SK-N-SH (cell line): ENCODE results near the gene NR6A1. TPM values are rescaled to one million over a fixed set of nuclear protein-coding genes. Genes with fewer than 3 reads are reported as not detected.

Experiments
- CTCF ChIA-PET: fragments of 300-600, 350-600 bp; formaldehyde crosslinking; extraction: SDS; loops from one replicate; lab custom pipeline; 2021; lab: Yijun Ruan, JAX
- POLR2A ChIA-PET: fragments of 350-600 bp; sonication (Branson Sonifier 250); formaldehyde crosslinking; extraction: SDS; loops from one replicate; lab custom pipeline; 2020; ENCODE audit warnings: antibody characterized with exemption, inconsistent platforms; lab: Yijun Ruan, JAX
- DNase-seq: peaks from one replicate; pipeline ENCODE4 v3.0.0; 2012
- H2AFZ ChIP-seq: fragments of 200-600 bp; sonication (generic); 2 replicates; pipeline ENCODE4 v1.8.1; 2016; ENCODE audit warnings: antibody characterized with exemption, mild to moderate bottlenecking, low read depth
- H3F3A ChIP-seq: fragments of 200-600 bp; sonication (generic); replicated peaks from 2 replicates; pipeline ENCODE3; 2016; ENCODE audit warnings: antibody characterized with exemption, mild to moderate bottlenecking; ENCODE audit not compliant: insufficient read depth
- H3K27ac ChIP-seq, 2 experiments: fragments of 200-500 bp in 1 of 2; fragments of 200-600 bp in 1 of 2; sonication (Bioruptor generic) in 1 of 2; sonication (generic), shearing (Covaris generic) in 1 of 2; 2 replicates each; pipeline versions ENCODE4 v1.5.1 to v1.6.1; 2014 to 2016; ENCODE audit warnings: low read depth in 2 of 2, inconsistent platforms in 1 of 2, low read length in 1 of 2, mild to moderate bottlenecking in 1 of 2, mixed read lengths in 1 of 2
- H3K27me3 ChIP-seq: fragments of 200-600 bp; sonication (generic), shearing (Covaris generic); 2 replicates; pipeline ENCODE4 v1.6.1; 2016; ENCODE audit warnings: mixed run types; ENCODE audit not compliant: insufficient read depth
- H3K36me3 ChIP-seq, 2 experiments: fragments of 200-500 bp in 1 of 2; fragments of 200-600 bp in 1 of 2; sonication (Bioruptor generic) in 1 of 2; sonication (generic) in 1 of 2; replicated peaks in 1 of 2; 2 replicates each; pipeline versions ENCODE3 to v1.5.1; 2014 to 2016; ENCODE audit warnings: low read length in 1 of 2, mild to moderate bottlenecking in 1 of 2; ENCODE audit not compliant: insufficient read depth in 2 of 2, control insufficient read depth in 1 of 2
- H3K4me1 ChIP-seq, 2 experiments: fragments of 200-500 bp in 1 of 2; fragments of 200-600 bp in 1 of 2; sonication (Bioruptor generic) in 1 of 2; sonication (generic), shearing (Covaris generic) in 1 of 2; 2 replicates each; pipeline versions ENCODE4 v1.5.1 to v1.6.1; 2014 to 2016; ENCODE audit warnings: low read depth in 1 of 2, low read length in 1 of 2, mixed run types in 1 of 2; ENCODE audit not compliant: insufficient read depth in 2 of 2, control insufficient read depth in 1 of 2
- H3K4me2 ChIP-seq: fragments of 200-600 bp; sonication (generic), shearing (Covaris generic); 2 replicates; pipeline ENCODE4 v1.6.1; 2017; ENCODE audit warnings: mixed run types
- H3K4me3 ChIP-seq, 2 experiments: fragments of 200-500 bp in 1 of 2; fragments of 200-600 bp in 1 of 2; sonication (Bioruptor generic) in 1 of 2; sonication (generic), shearing (Covaris generic) in 1 of 2; 2 replicates each; pipeline versions ENCODE4 v1.5.1 to v1.8.1; 2014 to 2016; ENCODE audit warnings: low read depth in 2 of 2, inconsistent platforms in 1 of 2, low read length in 1 of 2, mild to moderate bottlenecking in 1 of 2, mixed read lengths in 1 of 2, moderate library complexity in 1 of 2
- H3K79me2 ChIP-seq: fragments of 200-600 bp; sonication (generic); 2 replicates; pipeline ENCODE4 v1.8.1; 2017; ENCODE audit warnings: mild to moderate bottlenecking; ENCODE audit not compliant: insufficient read depth
- H3K9ac ChIP-seq: fragments of 200-600 bp; sonication (generic); 2 replicates; pipeline ENCODE4 v1.6.1; 2017; ENCODE audit warnings: mixed run types
- H3K9me2 ChIP-seq: fragments of 200-600 bp; sonication (generic); 2 replicates; pipeline ENCODE4 v1.6.1; 2017; ENCODE audit warnings: mixed run types
- H3K9me3 ChIP-seq: fragments of 200-600 bp; sonication (generic); 2 replicates; pipeline ENCODE4 v1.6.1; 2017; ENCODE audit warnings: mixed run types, mild to moderate bottlenecking, moderate library complexity
- H4K20me1 ChIP-seq: fragments of 200-600 bp; sonication (generic); 2 replicates; pipeline ENCODE4 v1.6.1; 2017; ENCODE audit warnings: mild to moderate bottlenecking, mixed run types; ENCODE audit not compliant: insufficient read depth
- CTCF ChIP-seq: fragments of 200-600 bp; sonication (generic); IDR thresholded peaks from 2 replicates; pipeline ENCODE4 v1.6.1; 2017; ENCODE audit warnings: antibody characterized with exemption, mild to moderate bottlenecking, moderate library complexity
- ELF1 ChIP-seq: IDR thresholded peaks from 2 replicates; pipeline ENCODE4 v1.4.0; 2012
- EP300 ChIP-seq, 2 experiments: IDR thresholded peaks; 2 replicates each; pipeline versions ENCODE4 v1.4.0 to v1.6.1; 2012; ENCODE audit warnings: borderline replicate concordance in 1 of 2, low read depth in 1 of 2, low read length in 1 of 2
- FOXJ3 ChIP-seq: sonication (generic); formaldehyde crosslinking; IDR thresholded peaks from 2 replicates; pipeline ENCODE4 v1.5.1; 2020; ENCODE audit warnings: mild to moderate bottlenecking, missing genetic modification reagents
- GABPA ChIP-seq: IDR thresholded peaks from 2 replicates; pipeline ENCODE4 v1.4.0; 2012; ENCODE audit warnings: low read depth, mild to moderate bottlenecking
- JUND ChIP-seq: IDR thresholded peaks from 2 replicates; pipeline ENCODE4 v1.4.0; 2012
- MXI1 ChIP-seq: IDR thresholded peaks from 2 replicates; pipeline ENCODE4 v1.6.1; 2012; ENCODE audit warnings: mild to moderate bottlenecking, low read depth, low read length, improper control_type of control experiment
- NFIC ChIP-seq: IDR thresholded peaks from 2 replicates; pipeline ENCODE4 v1.4.0; 2012; ENCODE audit warnings: borderline replicate concordance
- NRF1 ChIP-seq: IDR thresholded peaks from 2 replicates; pipeline ENCODE4 v1.6.1; 2012; ENCODE audit warnings: low read depth, mild to moderate bottlenecking, low read length
- RAD21 ChIP-seq: IDR thresholded peaks from 2 replicates; pipeline ENCODE4 v1.6.1; 2012; ENCODE audit warnings: mild to moderate bottlenecking, low read length
- REST ChIP-seq: IDR thresholded peaks from 2 replicates; pipeline ENCODE4 v1.6.1; 2012; ENCODE audit warnings: mild to moderate bottlenecking, low read depth, low read length, moderate library complexity
- SIN3A ChIP-seq: IDR thresholded peaks from 2 replicates; pipeline ENCODE4 v1.6.1; 2012; ENCODE audit warnings: low read depth, mild to moderate bottlenecking, low read length, moderate library complexity, borderline replicate concordance
- TAF1 ChIP-seq: IDR thresholded peaks from 2 replicates; pipeline ENCODE4 v1.6.1; 2012; ENCODE audit warnings: low read depth, mild to moderate bottlenecking, low read length, moderate library complexity, borderline replicate concordance
- TEAD4 ChIP-seq: IDR thresholded peaks from 2 replicates; pipeline ENCODE4 v1.4.0; 2012; ENCODE audit warnings: mild to moderate bottlenecking, borderline replicate concordance; ENCODE audit not compliant: insufficient read depth
- ZBTB33 ChIP-seq: IDR thresholded peaks from 2 replicates; pipeline ENCODE4 v1.4.0; 2012; ENCODE audit warnings: low read depth, borderline replicate concordance
- WGBS: methylation state at CpG from one replicate; pipeline ENCODE4 v1.1.6; 2017; ENCODE audit warnings: low lambda C conversion rate; 5-methylcytosine and 5-hydroxymethylcytosine counted together
- polyA plus RNA-seq, 3 experiments: library from polyadenylated mRNA; depleted of rRNA; stranded (reverse); fragments of >200 nt; gene quantifications; 2 replicates each; pipeline ENCODE4 v1.2.3, GENCODE V29; 2012
- TF ChIP-seq, protein P1 (sequence below): IDR thresholded peaks from 2 replicates; pipeline ENCODE4; 2012

Gene NR6A1
- polyA plus RNA-seq, 1 of the 3 experiments (the other 2 are of a cell fraction) = 1.2 TPM

DNA sequence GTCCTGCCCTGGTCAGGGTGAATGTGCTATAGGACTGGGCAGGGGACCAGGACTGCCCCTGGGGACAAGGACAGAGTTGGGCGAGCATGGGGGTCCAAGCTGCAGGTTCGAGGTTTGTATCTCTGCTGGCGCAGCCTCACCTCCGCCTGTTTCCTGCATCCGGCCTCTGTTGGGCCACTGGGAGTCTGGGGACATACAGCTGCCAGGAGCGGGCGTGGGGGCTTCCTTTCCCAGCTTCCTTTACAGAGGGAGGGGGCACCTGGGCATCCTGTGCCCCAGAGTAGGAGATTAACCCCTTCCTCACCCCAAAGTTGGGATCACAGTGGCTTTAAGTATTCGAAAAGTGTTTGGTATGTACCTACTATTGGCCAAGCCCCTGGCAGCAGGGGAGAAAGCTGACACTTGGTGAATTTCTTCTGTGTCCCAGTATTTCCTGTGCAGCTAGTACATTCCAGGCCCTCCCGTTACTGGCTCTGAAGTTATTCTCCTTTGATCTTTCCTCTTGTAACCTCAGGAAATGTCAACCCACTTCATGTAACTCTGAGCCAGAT, 24.8 kb upstream of the NR6A1 start:
- TF ChIP-seq, protein P1, sequence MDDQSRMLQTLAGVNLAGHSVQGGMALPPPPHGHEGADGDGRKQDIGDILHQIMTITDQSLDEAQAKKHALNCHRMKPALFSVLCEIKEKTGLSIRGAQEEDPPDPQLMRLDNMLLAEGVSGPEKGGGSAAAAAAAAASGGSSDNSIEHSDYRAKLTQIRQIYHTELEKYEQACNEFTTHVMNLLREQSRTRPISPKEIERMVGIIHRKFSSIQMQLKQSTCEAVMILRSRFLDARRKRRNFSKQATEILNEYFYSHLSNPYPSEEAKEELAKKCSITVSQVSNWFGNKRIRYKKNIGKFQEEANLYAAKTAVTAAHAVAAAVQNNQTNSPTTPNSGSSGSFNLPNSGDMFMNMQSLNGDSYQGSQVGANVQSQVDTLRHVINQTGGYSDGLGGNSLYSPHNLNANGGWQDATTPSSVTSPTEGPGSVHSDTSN = no peak
- TF ChIP-seq ZBTB33 (no peak), RAD21 (no peak), EP300 (IDR thresholded peaks at IDR 0.05; ENCODE audit: borderline replicate concordance in 1 of 2, low read depth in 1 of 2, low read length in 1 of 2) (no peak), TEAD4 (no peak), SIN3A (no peak), TAF1 (no peak), NFIC (no peak), MXI1 (no peak), REST (no peak), NRF1 (no peak), ELF1 (no peak), GABPA (no peak), CTCF (no peak), JUND (no peak), FOXJ3 (CRISPR knock-in tag) (no peak)
- ChIA-PET CTCF (interaction anchor here (1.4 to 20.5 kb wide), 4 partner anchors 21 to 57 kb away, joined by 4 to 215 read pairs (median 47); partner anchors contain the start of genes NR6A1, OLFML2A and WDR38), POLR2A (interaction anchor here (0.6 kb wide), 1 partner anchor 21 kb away, joined by 3 read pairs; no protein-coding TSS in a partner anchor)
- Histone ChIP-seq H3K9me3 (no peaks in the 10 kb centered on the region), H2AFZ (no peak overlapping the region), H3K4me2 (no peak overlapping the region), H3K79me2 (no peaks in the 10 kb centered on the region), H3K4me1 (peaks cover 4 to 15% of the 10 kb centered on the region in 2 experiments; a peak in 3 of 4 replicates), H3K9ac (no peak overlapping the region), H3K27me3 (no peaks in the 10 kb centered on the region), H3K9me2 (no peaks in the 10 kb centered on the region), H3K4me3 (no peak overlapping the region), H3F3A (peaks cover 6% of the 10 kb centered on the region), H4K20me1 (no peaks in the 10 kb centered on the region), H3K27ac (no peak overlapping the region), H3K36me3 (no peaks in the 10 kb centered on the region)
- DNase-seq = no peak
- WGBS = 61% methylated on average over 6 of the region's 9 CpGs
